MCF 10A (cell line): Measurements from ENCODE around the gene HEATR3. TPM values are rescaled to one million over a fixed set of nuclear protein-coding genes. Genes with fewer than 3 reads are reported as not detected.

ENCODE experiments used
- Bru-seq: library from RNA; stranded (reverse); fragments of 400-500 nt; gene quantifications from one replicate; lab custom pipeline; 2021; lab: Mats Ljungman, UMichigan
- BruChase-seq, 2 experiments: library from RNA; stranded (reverse); fragments of 400-500 nt; gene quantifications; one replicate each; lab custom pipeline; 2021; lab: Mats Ljungman, UMichigan
- BruUV-seq: library from RNA; stranded (reverse); fragments of 400-500 nt; replicated peaks from 2 replicates; lab custom pipeline; 2021; lab: Mats Ljungman, UMichigan
- CTCF ChIA-PET: fragments of 300-600 bp; sonication (Branson Sonifier 250); formaldehyde crosslinking; extraction: SDS; loops from one replicate; lab custom pipeline; 2021; ENCODE audit warnings: antibody characterized with exemption, inconsistent platforms; lab: Yijun Ruan, JAX
- POLR2A ChIA-PET: fragments of 300-600, 350-650 bp; sonication (Branson Sonifier 250); formaldehyde crosslinking; extraction: SDS; loops from one replicate; lab custom pipeline; 2020; ENCODE audit warnings: antibody characterized with exemption, inconsistent platforms; lab: Yijun Ruan, JAX
- DNase-seq: peaks from one replicate; pipeline ENCODE4 v3.0.0-alpha.2; 2018; ENCODE audit not compliant: unreplicated experiment
- H3K27ac Mint-ChIP-seq: one replicate; pipeline ENCODE4 v1.8.0; 2022; ENCODE audit warnings: mild to moderate bottlenecking, low read depth, mixed read lengths; ENCODE audit not compliant: unreplicated experiment
- H3K27me3 Mint-ChIP-seq: one replicate; pipeline ENCODE4 v1.8.0; 2022; ENCODE audit warnings: mixed read lengths; ENCODE audit not compliant: insufficient read depth, unreplicated experiment
- H3K36me3 Mint-ChIP-seq: one replicate; pipeline ENCODE4 v1.8.0; 2022; ENCODE audit warnings: mild to moderate bottlenecking, moderate library complexity, mixed read lengths; ENCODE audit not compliant: insufficient read depth, unreplicated experiment
- H3K4me1 Mint-ChIP-seq: one replicate; pipeline ENCODE4 v1.8.0; 2022; ENCODE audit warnings: mixed read lengths; ENCODE audit not compliant: insufficient read depth, unreplicated experiment
- H3K4me3 Mint-ChIP-seq: one replicate; pipeline ENCODE4 v1.8.0; 2022; ENCODE audit warnings: mild to moderate bottlenecking, moderate library complexity, mixed read lengths; ENCODE audit not compliant: unreplicated experiment
- H3K9me3 Mint-ChIP-seq: one replicate; pipeline ENCODE4 v1.8.0; 2022; ENCODE audit warnings: mixed read lengths; ENCODE audit not compliant: unreplicated experiment
- intact Hi-C: fragments of 100-400 bp; cut with micrococcal nuclease; formaldehyde crosslinking; loops from 2 replicates; pipeline ENCODE4 v1.14.1; 2022
- long read RNA-seq: library from polyadenylated mRNA; stranded (forward); transcript quantifications from one replicate; pipeline ENCODE4 v2.0.0, GENCODE V29; 2022
- total RNA-seq: library from RNA; stranded (reverse); gene quantifications from 2 replicates; pipeline ENCODE4 v1.2.3, GENCODE V29; 2022
- TF ChIP-seq, protein P1 (sequence below): fragments of 200-600 bp; IDR thresholded peaks from one replicate; pipeline ENCODE4 v1.8.0; 2022; ENCODE audit warnings: antibody characterized with exemption, mild to moderate bottlenecking; ENCODE audit not compliant: unreplicated experiment

The HEATR3 gene, protein sequence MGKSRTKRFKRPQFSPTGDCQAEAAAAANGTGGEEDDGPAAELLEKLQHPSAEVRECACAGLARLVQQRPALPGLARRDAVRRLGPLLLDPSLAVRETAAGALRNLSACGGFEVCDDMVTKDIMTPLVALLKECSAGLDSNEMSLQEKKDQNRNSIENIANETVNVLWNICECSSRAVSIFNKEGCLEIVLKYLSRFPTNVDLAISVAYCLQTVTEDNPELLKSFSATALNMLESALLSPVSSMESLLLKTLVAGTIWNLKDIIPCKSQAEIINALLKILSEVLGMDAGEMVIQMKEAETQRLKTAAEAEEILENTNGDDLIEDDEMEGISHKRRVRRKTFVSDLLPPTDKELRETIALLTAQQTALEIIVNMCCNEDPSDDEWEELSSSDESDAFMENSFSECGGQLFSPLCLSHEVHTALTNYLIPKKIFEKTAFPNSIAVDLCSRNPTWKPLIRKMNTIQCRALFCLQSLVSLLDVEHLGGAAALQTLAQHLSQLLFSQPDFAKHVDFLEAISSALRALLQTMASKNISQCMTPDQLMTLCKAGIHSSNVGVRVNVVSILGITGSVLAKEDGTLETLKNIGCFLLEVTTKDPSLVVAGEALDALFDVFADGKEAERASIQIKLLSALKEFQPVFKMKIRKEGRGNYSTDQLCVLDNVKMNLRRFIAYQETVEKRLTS
- 10.5 and 13.3 TPM in 2 replicates for total RNA-seq
- Bru-seq, nascent RNA = percentile 57 among the genes with signal in this experiment
- BruChase-seq, experiment 1, labeled RNA remaining after a 6-hour chase = percentile 54 among the genes with signal in this experiment
- percentile 57 among the genes with signal in this experiment for BruChase-seq, experiment 2, labeled RNA remaining after a 2-hour chase
- long read RNA-seq, partial matches to known transcripts = 1 of 3 reads
- long read RNA-seq, other reads (novel, unspliced or antisense) = 1 of 3 reads

DNA sequence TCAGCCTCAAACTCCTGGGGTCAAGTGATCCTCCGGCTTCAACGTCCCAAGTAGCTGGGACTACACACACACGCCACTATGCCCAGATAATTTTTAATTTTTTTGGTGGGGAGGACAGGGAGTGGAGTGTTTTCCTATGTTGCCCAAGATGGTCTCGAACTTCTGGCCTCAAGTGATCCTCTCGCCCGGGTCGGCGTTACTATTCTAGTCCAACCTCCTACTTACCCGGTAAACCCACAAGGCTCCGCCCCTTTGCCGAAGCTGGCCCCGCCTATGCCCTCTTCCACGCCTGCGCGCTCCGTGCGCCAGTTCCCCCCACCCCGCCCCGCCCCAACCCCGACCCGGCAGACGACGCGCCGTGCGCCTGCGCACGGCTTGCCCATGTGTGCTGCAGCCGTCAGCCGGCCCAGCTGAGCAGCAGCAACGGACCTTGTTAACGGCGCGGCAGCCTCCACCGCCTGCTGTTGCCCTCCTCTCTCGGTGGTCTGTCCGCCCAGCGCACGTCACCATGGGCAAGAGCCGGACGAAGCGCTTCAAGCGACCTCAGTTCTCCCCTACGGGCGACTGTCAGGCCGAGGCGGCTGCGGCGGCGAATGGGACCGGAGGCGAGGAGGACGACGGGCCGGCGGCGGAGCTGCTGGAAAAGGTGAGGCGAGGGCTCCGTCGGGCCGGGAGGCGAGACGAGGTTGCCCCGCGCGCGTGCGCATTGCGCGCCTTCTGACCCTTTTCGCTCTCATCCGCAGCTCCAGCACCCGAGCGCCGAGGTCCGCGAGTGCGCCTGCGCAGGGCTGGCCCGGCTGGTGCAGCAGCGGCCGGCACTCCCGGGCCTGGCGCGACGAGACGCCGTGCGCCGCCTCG is at the start of gene HEATR3:
Gene HEATR3, plus strand, starts transcription at position 347 of the 858 bp plus-strand sequence. Its CDS starts 162 bp downstream, at position 509.
- intact Hi-C loops = loop anchor here (1.0 kb wide), 1 partner anchor 89 kb away; no protein-coding TSS in a partner anchor
- Mint-ChIP-seq H3K4me1 (peaks cover 23% of the 10 kb centered on the region), H3K4me3 (peak within 1 kb of the TSS; percentile 88), H3K27me3 (no peaks in the 10 kb centered on the region), H3K27ac (peak within 1 kb of the TSS; percentile 52), H3K36me3 (peaks cover 25% of the 10 kb centered on the region), H3K9me3 (no peaks in the 10 kb centered on the region)
- TF ChIP-seq, protein P1, sequence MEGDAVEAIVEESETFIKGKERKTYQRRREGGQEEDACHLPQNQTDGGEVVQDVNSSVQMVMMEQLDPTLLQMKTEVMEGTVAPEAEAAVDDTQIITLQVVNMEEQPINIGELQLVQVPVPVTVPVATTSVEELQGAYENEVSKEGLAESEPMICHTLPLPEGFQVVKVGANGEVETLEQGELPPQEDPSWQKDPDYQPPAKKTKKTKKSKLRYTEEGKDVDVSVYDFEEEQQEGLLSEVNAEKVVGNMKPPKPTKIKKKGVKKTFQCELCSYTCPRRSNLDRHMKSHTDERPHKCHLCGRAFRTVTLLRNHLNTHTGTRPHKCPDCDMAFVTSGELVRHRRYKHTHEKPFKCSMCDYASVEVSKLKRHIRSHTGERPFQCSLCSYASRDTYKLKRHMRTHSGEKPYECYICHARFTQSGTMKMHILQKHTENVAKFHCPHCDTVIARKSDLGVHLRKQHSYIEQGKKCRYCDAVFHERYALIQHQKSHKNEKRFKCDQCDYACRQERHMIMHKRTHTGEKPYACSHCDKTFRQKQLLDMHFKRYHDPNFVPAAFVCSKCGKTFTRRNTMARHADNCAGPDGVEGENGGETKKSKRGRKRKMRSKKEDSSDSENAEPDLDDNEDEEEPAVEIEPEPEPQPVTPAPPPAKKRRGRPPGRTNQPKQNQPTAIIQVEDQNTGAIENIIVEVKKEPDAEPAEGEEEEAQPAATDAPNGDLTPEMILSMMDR = no peak
- CTCF ChIA-PET = interaction anchor here (0.6 to 5.5 kb wide), 6 partner anchors 41 to 561 kb away, joined by 3 to 46 read pairs (median 5); partner anchors contain the start of gene CNEP1R1
- peak; percentile 90 for DNase-seq
- POLR2A ChIA-PET = interaction anchor here (0.6 to 2.8 kb wide), 8 partner anchors 13 to 295 kb away, joined by 3 to 23 read pairs (median 6); partner anchors contain the start of gene CNEP1R1
- BruUV-seq = no TSS peak

DNA sequence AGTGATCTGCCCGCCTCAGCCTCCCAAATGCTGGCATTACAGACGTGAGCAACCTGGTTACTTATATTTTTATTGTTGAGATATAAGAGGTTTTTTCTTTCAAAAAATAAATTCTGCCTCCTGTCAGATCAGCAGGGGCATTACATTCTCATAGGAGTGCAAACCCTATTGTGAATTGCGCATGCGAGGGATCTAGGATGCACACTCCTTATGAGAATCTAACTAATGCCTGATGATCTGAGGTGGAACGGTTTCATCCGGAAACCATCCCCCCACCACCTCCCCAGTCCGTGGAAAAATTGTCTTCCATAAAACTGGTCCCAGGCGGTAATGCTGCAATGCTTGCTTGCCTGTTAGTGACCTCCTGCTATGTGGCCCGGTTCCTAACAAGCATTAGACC is 48.2 kb upstream of the HEATR3 start:
- no peak for DNase-seq
- Mint-ChIP-seq H3K4me3 (no peak overlapping the region), H3K27me3 (peaks cover 17% of the 10 kb centered on the region), H3K36me3 (no peaks in the 10 kb centered on the region), H3K9me3 (no peaks in the 10 kb centered on the region), H3K27ac (no peak overlapping the region), H3K4me1 (peaks cover 5% of the 10 kb centered on the region)
- TF ChIP-seq, protein P1 = no peak
- ChIA-PET POLR2A (no interaction called here), CTCF (no interaction called here)
- intact Hi-C loops = no loop called here
- no TSS peak for BruUV-seq

DNA sequence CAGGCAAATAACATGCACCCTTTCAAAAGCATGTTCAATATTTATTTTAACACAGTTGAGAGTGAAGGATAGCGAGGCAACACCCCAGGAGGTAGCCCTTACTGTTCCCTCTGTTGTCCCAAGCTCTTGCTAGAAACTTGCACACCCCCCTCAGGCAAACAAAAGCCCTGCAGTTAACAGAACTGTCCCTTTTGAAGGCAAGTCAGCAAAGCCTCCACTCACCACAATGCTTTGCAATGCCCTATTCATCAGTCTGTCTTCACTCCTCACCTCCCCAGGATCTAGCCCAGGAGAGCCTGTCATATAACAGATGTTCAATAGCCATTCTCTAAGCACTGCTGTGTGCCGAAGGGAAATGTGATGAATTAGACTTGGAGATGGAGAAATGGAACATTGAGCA is 44.2 kb upstream of the HEATR3 start:
- Mint-ChIP-seq H3K27me3 (peaks cover 17% of the 10 kb centered on the region), H3K4me3 (no peak overlapping the region), H3K36me3 (no peaks in the 10 kb centered on the region), H3K4me1 (peaks cover 5% of the 10 kb centered on the region), H3K9me3 (no peaks in the 10 kb centered on the region), H3K27ac (no peak overlapping the region)
- intact Hi-C loops = loop anchor here (10.0 kb wide), 1 partner anchor 133 kb away; the partner anchor contains the start of gene TENT4B
- TF ChIP-seq, protein P1 = no peak
- ChIA-PET POLR2A (interaction anchor here (0.8 kb wide), 1 partner anchor 134 kb away, joined by 4 read pairs; no protein-coding TSS in a partner anchor), CTCF (interaction anchor here (1.3 kb wide), 2 partner anchors 18 to 188 kb away, joined by 4 to 5 read pairs; no protein-coding TSS in a partner anchor)
- no TSS peak for BruUV-seq
- peak; percentile 9 for DNase-seq
